A673 (cell line): Measurements from ENCODE around the gene AKT3. TPM values are rescaled to one million over a fixed set of nuclear protein-coding genes. Genes with fewer than 3 reads are reported as not detected.

Experiments
- BruUV-seq: library from RNA; stranded (reverse); fragments of 400-500 nt; replicated peaks from 2 replicates; lab custom pipeline; 2021; lab: Mats Ljungman, UMichigan
- CTCF ChIA-PET: fragments of 300-600 bp; sonication (Branson Sonifier 250); formaldehyde crosslinking; loops from one replicate; lab custom pipeline; 2022; ENCODE audit warnings: antibody characterized with exemption; lab: Charles Lee
- POLR2A ChIA-PET: fragments of 300-600 bp; sonication (Branson Sonifier 250); formaldehyde crosslinking; loops from one replicate; lab custom pipeline; 2022; ENCODE audit warnings: antibody characterized with exemption; ENCODE audit not compliant: low non-redundant PET; lab: Charles Lee
- DNase-seq: peaks from one replicate; pipeline ENCODE4 v3.0.0-alpha.2; 2015; ENCODE audit warnings: low spot score
- H3K27ac ChIP-seq: fragments of 200-600 bp; sonication (generic); 2 replicates; pipeline ENCODE4 v1.5.1; 2016; ENCODE audit warnings: mixed run types, low read depth, mild to moderate bottlenecking, mixed read lengths, antibody characterized with exemption, low read length; ENCODE audit not compliant: poor library complexity, severe bottlenecking
- H3K27me3 ChIP-seq: fragments of 200-600 bp; sonication (generic); replicated peaks from 2 replicates; pipeline ENCODE4 v1.6.1; 2017; ENCODE audit warnings: mixed run types, low read depth, mild to moderate bottlenecking, mixed read lengths, antibody characterized with exemption, low read length; ENCODE audit not compliant: insufficient read depth, poor library complexity
- H3K36me3 ChIP-seq: fragments of 200-600 bp; sonication (generic); 2 replicates; pipeline ENCODE4 v1.6.1; 2016; ENCODE audit warnings: mixed run types, mild to moderate bottlenecking, mixed read lengths, antibody characterized with exemption, low read length; ENCODE audit not compliant: insufficient read depth, poor library complexity, severe bottlenecking
- H3K4me1 ChIP-seq: fragments of 200-600 bp; sonication (generic); 2 replicates; pipeline ENCODE4 v1.6.1; 2017; ENCODE audit warnings: mixed run types, mild to moderate bottlenecking, mixed read lengths, antibody characterized with exemption, low read length; ENCODE audit not compliant: insufficient read depth, poor library complexity, severe bottlenecking
- H3K4me3 ChIP-seq: fragments of 200-600 bp; sonication (generic); 2 replicates; pipeline ENCODE4 v1.5.1; 2016; ENCODE audit warnings: low read depth, mixed run types, mild to moderate bottlenecking, mixed read lengths, low read length; ENCODE audit not compliant: poor library complexity, severe bottlenecking
- H3K9me3 ChIP-seq: fragments of 200-600 bp; sonication (generic); 2 replicates; pipeline ENCODE4 v1.6.1; 2016; ENCODE audit warnings: mixed run types, low read depth, mild to moderate bottlenecking, mixed read lengths, antibody characterized with exemption, low read length; ENCODE audit not compliant: poor library complexity, severe bottlenecking
- CTCF ChIP-seq: fragments of 300-800, 200-600 bp; sonication (generic); conservative IDR thresholded peaks from 2 replicates; pipeline ENCODE4 v1.5.1; 2017; ENCODE audit warnings: low read depth, mild to moderate bottlenecking, antibody characterized with exemption, low read length, moderate library complexity, mixed read lengths
- EZH2 ChIP-seq: fragments of 200-600 bp; sonication (generic); IDR thresholded peaks from 2 replicates; pipeline ENCODE4 v1.6.1; 2017; ENCODE audit warnings: borderline replicate concordance, low read depth, mild to moderate bottlenecking, mixed read lengths, antibody characterized with exemption, low read length; ENCODE audit not compliant: poor library complexity, severe bottlenecking
- intact Hi-C: fragments of 100-400 bp; cut with micrococcal nuclease; formaldehyde crosslinking; loops from one replicate; pipeline ENCODE4 v1.10.0; 2022; ENCODE audit not compliant: unreplicated experiment
- total RNA-seq: library from RNA; stranded (reverse); gene quantifications from 2 replicates; pipeline ENCODE4 v1.2.3, GENCODE V29; 2021

AKT3 gene
- total RNA-seq, 1 experiment from 2014 or later = 14.4 TPM

GRCh38 chr1:243510928-243511327 lies 339.1 kb downstream of the AKT3 start:
- no peak for DNase-seq
- no peaks in the 10 kb centered on the region for H3K4me1 ChIP-seq
- H3K4me3 ChIP-seq = no peak overlapping the region
- H3K9me3 ChIP-seq = no peaks in the 10 kb centered on the region
- BruUV-seq = no TSS peak
- intact Hi-C loops = no loop called here
- POLR2A ChIA-PET = no interaction called here
- TF ChIP-seq EZH2 (no peak), CTCF (no peak)
- CTCF ChIA-PET = no interaction called here
- no peak overlapping the region for H3K27ac ChIP-seq
- H3K27me3 ChIP-seq = no peaks in the 10 kb centered on the region
- no peaks in the 10 kb centered on the region for H3K36me3 ChIP-seq

- Histone ChIP-seq H3K27me3 (no peaks in the 10 kb centered on the region), H3K36me3 (no peaks in the 10 kb centered on the region), H3K9me3 (no peaks in the 10 kb centered on the region), H3K27ac (no peak overlapping the region), H3K4me3 (no peak overlapping the region), H3K4me1 (no peaks in the 10 kb centered on the region)
- TF ChIP-seq EZH2 (no peak), CTCF (no peak)
- no peak for DNase-seq
- ChIA-PET POLR2A (no interaction called here), CTCF (no interaction called here)
- BruUV-seq = no TSS peak
- intact Hi-C loops = no loop called here
Measured at GRCh38 chr1:243508943-243509342, 341.1 kb downstream of the AKT3 start.

GRCh38 chr1:243508303-243508713 lies 341.7 kb downstream of the AKT3 start:
- CTCF ChIA-PET = no interaction called here
- Histone ChIP-seq H3K27ac (no peak overlapping the region), H3K27me3 (no peaks in the 10 kb centered on the region), H3K9me3 (no peaks in the 10 kb centered on the region), H3K36me3 (no peaks in the 10 kb centered on the region), H3K4me1 (no peaks in the 10 kb centered on the region), H3K4me3 (no peak overlapping the region)
- DNase-seq = no peak
- TF ChIP-seq CTCF = no peak
- no peak for TF ChIP-seq EZH2
- intact Hi-C loops = no loop called here
- BruUV-seq = no TSS peak
- POLR2A ChIA-PET = no interaction called here
